Activated CD8-positive, alpha-beta memory T cell treated with anti-CD3 and anti-CD28 coated beads, Interleukin-2, amount 50 U/mL, for 1 hour (primary cell): ENCODE measurements around the gene IFT57.
"Not testable (repeated sequence)": the region's sequence is repeated elsewhere in the genome, so short reads cannot be mapped to it uniquely, and the experiment has no call there.

Source experiments
- DNase-seq: peaks from one replicate; pipeline ENCODE4 v3.0.0-alpha.2; 2020; ENCODE audit errors: extremely low read depth

IFT57 gene, protein sequence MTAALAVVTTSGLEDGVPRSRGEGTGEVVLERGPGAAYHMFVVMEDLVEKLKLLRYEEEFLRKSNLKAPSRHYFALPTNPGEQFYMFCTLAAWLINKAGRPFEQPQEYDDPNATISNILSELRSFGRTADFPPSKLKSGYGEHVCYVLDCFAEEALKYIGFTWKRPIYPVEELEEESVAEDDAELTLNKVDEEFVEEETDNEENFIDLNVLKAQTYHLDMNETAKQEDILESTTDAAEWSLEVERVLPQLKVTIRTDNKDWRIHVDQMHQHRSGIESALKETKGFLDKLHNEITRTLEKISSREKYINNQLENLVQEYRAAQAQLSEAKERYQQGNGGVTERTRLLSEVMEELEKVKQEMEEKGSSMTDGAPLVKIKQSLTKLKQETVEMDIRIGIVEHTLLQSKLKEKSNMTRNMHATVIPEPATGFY

DNA sequence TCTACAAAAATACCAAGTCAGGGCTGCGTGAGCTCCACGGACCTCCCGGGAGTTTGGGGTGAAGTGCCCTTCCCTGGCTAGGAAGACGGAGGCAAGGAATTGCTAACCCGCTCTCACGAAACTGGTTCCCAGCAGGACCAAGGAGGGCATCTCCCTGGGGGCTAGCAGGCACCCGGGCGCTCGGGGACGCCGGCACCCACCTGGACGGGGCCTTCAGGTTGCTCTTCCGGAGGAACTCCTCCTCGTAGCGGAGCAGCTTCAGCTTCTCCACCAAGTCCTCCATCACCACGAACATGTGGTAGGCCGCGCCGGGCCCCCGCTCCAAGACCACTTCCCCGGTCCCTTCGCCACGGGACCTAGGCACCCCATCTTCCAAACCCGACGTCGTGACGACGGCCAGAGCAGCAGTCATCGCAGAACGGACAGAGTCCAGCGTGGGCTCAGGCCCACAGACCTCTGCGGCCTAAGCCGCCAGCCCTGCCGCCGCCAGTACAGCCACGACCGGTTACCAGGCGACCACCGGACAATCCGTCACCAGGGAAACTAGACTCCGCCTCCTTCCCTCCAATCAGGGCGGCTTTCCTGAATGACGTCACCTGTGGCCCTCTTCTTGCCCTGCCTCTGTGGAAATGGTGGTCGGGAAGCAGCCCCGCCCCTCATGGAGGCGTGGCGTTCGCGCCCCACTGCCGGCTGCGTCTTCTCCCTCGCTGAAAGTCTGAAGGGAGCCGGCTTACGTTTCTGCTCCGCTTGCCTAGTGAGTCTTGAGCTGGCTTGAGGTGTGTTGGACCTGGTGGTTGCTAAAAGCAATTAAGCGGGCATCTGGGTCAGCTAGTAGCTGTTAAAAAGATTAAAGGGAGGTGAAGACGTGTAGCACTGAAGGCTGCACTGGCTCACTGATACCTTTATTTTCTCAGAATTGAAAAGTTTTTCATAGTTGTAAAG is at the start of gene IFT57:
IFT57 (minus strand) TSS at position 514 of the 942 bp plus-strand sequence; CDS start at position 412, 102 bp downstream.
- DNase-seq, result peak; percentile 88

DNA sequence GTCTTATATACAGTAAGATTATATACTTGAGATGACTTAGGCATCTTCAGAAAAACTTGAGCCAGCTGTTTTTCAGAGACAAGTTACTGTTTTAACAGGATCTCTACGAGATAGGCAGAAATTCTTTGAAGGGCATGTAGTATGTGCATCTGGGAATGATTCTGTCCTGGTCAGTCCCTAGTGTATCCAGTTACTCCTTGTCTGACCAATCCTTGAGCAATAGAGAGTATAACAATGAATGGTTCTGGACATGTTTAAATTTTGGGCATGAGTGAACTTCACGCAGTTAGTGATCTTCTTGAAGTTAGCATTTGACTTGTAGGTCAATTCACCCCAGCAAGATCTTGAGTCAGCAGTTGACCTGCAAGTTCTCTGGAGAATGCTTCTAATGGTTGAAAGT is 49.4 kb upstream of the IFT57 start:
- no peak for DNase-seq

DNA sequence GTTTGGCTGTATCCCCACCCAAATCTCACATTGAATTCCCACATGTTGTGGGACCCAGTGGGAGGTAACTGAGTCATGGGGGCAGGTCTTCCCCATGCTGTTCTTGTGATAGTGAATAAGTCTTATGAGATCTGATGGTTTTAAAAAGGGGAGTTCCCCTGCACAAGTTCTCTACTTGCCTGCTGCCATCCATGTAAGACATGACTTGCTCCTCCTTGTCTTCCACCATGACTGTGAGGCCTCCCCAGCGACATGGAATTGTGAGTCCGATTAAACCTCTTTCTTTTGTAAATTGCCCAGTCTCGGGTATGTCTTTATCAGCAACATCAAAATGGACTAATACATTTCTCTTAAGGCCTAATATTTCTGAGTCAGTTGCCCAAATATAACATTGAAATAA is 46.0 kb upstream of the IFT57 start:
- DNase-seq, result not testable (repeated sequence)

DNA sequence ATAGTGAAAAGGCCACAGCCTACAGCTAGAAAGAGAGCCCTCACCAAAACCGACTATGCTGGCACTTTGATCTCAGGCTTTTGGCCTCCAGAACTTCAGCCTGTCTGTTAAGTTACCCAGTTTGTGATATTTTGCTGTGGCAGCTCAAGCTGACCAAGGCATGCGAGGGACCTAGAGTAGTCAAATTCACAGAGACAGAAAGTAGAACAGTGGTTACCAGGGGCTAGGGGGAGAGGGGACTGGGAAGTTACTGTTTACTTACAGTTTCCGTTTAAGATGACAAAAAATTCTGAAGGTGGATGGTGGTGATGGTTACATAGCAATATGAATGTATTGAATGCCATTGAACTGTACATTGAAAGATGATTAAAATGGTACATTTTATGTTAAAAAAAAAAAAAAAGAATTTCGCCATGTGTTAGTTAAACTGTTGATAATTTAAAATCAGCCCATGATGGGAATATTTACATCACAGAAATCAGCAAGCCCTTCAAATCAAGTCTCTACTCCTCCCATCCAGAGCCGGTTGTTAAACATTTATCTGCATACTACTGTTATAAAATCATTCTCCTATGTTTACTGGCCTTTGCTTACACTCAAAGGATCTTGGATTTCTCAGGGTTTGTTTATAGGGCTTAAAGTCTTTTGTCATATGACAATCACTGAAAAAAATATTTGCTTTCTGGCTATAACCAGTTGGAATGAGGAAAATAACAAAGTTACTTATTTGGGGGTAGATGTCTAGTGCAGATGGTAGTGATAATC is 42.5 kb upstream of the IFT57 start:
- not testable (repeated sequence) for DNase-seq

DNA sequence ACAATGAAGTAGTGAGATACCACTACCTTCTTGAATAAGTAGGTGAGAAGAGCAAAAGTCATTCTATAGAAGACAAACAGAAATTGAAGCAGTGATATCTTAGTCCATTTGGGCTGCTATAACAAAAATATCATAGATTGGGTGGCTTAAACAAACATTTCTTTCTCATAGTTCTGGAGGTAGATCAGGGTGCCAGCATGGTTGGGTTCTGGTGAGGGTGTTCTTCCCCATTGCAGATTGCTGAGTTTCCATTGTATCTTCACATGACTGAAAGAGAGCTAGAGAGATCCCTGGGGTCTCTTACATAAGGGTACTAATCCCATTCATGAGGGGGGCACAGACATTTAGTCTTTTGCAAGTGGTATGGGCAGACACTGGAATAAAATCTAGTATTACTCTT is 32.9 kb upstream of the IFT57 start:
- no peak for DNase-seq

DNA sequence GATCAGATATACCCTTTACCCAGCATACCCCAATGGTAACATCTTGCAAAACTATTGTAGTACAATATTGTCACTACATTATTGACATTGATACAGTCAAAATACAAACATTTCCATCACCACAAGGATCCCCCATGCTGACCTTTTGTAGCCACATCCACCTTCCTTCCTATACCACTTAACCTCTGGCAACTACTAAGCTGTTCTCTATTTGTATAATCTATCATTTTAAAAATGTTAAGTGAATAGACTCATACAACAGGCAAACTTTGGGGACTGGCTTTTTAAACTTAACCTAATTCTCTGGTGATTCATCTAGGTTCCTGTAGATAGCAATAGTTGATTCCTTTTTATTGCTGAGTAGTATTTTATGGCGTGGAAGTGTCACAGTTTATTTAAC is 29.6 kb upstream of the IFT57 start:
- no peak for DNase-seq

DNA sequence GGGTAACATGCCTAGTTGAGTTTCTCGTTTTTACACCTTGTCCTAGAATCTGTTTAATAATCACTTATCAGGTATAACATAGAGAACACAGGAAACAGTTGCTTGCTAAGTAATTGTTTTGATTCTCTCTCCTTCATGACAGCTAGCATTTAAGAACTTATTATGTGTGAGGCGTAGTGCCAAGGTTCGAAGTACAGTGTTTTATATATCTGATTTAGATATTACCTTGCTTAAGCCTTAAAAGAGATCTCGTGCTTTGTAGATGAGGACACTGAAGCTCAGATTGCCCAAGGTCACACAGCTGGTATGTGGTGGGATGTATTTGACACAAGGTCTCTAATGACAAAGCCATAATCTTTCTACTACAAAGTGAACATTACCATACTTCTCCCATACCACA is 29.0 kb upstream of the IFT57 start:
- DNase-seq, result no peak

DNA sequence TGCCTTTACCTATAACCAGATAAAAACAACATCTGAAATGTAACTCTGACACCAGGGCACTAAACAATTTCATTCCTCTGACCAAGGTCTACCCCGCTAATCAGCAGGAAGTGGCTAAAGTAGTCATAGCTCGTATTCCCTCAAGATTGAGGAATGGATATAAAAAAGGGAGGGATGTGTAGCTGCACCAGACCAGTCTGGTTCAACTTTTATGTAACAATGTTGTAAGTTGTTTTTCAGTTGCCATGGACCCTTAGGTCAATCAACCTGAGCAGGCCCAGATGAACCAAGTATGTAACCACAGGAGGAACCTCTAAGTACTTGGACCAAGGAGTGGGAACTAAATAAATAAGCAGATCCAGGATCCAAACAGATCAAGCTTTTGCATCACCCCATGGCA is 28.4 kb upstream of the IFT57 start:
- DNase-seq, result no peak

DNA sequence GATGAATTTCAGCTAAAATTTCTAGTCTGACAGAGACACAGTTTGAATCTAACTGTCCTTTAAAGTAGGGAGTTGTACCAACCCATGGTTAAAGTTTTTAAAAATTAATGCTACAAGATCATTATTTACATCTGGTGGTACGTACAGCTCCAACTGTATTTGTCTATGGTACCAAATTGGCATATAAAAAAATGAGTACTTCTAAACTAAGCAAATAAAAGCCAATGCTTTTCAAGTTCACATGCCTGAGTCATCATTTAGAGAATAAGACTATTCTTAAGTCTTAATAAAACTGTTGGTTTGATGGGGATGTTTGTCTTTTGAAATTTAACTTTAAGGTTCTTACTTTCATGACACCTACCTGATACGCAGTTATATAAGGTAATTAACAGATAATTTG is 21.0 kb upstream of the IFT57 start:
- DNase-seq, result no peak

DNA sequence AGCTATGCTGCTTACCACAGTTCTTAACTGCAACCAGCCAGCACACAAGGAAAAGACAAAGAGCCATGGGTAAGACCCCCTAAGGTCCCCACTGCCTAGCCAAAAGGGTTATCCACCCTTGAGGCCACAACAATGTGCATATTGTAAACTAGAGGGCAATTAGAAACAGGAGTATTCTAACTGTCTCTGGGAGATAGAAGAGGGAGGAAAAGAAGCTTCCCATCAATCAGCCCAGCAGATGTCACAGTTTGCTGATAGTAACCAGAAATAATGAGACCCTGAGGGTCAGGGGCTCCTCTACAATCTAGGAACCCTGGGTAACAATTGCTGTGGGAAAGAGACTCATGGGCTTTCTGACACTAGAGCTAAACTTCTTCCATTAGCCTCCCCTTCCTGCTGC is 20.6 kb upstream of the IFT57 start:
- DNase-seq, result no peak

DNA sequence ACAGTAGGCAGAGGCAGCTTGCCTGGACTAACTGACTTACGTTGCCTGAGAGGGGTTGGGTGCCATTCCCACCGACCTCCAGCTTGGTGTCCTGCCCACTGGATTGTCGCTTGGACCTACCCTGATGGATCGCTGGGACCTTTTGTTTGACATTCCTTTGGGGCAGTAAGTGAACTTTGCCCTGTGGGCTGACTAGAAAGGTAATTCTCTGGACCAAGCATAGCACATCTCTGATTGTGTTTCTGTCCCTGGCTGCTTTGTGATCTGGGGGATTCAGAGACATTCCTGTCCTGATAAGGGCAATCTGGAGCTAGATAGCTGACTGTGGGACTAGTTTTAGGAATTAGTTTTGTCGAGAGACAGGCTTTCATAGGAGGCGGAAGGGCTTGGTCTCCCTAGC is 19.5 kb upstream of the IFT57 start:
- no peak for DNase-seq

DNA sequence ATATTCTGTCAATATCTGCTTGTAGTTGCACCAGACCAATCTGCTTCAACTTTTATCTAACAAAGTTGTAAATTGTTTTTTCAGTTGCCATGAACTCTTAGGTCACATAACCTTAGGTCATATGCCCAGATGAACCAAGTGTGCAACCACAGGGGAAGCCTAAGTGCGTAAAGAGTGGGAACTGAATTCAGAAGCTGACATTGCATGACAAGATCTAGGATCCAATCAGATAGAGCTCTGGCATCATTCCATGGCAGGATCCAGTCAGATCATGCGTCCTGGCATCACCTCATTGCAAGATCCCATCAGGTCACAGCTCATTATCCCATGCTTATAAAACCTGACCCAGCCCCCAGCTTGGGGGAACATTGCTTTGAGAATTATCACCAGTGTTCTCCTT is 18.9 kb upstream of the IFT57 start:
- no peak for DNase-seq

DNA sequence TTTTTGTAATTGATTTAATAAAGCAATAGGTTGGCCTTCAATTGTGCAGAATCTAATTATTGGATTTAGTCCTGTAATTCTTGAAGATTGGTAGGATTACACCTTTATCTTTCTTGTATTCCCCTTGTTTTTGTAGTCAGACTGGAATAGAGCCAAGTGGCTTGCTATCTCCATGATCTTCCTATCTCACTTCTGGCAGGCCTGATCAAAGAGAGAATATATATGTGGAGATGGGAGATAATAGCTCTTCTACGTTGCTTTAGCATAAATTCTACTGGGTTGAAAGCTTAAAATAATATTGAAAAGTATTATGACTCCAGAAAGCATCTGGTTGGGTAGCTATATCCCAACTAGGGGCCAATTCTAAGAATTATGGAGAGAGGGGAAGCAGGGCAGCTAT is 16.9 kb upstream of the IFT57 start:
- no peak for DNase-seq

DNA sequence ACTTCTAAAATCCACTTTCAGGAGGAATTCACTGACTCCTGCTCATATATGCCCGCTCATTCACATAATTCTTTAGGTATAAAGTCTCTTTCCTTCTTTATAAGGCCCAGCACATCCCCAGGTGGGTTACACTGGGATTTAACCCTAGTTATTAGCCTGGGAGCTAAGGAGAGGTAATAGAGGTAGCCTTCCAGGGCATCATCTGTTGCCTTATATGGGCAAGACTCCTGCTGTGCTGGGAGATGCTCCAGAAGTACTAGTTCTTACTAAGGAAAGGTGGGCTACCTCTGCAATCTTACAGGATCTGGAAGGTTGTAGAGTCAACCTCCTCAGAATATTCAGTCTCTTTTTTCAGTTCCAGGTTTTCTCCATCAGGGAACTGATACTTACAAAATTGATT is 13.1 kb upstream of the IFT57 start:
- no peak for DNase-seq

DNA sequence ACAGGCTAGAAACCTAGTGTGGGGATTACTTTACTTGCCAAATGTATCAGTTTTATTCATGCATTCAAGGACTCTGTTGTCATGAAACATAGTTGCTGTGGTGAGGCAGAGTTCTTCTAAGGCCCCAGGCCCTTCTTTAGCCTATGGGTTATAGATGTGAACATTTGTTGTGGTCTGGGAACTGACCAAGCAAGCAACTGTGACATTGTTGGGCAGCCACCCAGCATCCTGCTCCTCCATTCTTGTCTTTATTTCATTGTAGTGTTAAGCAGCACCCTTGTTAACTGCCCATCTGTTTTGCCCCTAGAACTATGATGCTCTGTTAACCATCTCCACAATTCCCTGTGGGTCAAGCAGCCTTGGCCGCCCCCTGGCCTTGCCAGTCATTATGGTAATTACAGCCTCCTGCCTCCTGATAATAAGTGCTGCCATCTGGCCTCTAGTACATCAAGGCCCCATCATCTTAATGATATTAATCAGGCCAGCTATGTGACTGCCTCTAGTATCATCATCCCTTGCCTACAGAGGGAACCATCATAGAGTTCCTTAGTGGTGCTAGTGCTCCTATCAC is 12.2 kb upstream of the IFT57 start:
- no peak for DNase-seq

DNA sequence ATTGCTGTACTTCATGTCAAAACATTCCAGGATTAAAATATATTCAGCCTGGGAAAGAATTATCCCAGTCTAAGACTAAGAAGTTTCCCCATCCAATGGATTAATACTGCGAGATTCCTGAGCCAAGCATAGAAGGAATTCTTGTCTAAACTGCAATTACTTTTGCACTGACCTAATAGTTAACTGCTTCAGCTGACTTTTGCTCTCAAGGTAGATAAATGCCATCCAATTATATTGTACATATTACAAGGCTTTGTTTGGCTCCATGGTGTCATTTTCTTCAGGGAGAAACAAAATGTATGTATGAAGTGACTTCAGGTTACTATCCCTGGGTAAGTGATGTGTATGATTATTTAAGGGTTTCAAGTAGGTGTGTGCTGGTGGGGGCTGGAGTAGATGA is 6.1 kb upstream of the IFT57 start:
- no peak for DNase-seq

DNA sequence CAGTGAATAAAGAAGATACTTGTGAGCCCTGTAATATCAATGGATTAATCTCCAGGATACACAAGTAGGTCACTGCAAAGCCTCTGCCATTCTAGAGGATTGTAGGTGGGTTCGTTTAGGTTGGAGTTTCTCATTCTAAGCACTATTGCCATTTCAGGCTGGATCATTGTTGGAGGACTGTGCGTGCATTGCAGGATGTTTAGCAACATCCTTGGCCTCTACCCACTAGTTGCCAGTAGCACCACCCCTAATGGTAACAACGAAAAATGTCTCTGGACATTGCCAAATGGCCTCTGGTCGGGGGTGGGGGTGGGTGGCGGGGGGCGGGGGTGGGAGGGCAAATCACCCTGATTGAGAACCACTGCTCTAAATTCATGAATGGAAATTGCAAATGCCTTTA is 4.9 kb upstream of the IFT57 start:
- no peak for DNase-seq

DNA sequence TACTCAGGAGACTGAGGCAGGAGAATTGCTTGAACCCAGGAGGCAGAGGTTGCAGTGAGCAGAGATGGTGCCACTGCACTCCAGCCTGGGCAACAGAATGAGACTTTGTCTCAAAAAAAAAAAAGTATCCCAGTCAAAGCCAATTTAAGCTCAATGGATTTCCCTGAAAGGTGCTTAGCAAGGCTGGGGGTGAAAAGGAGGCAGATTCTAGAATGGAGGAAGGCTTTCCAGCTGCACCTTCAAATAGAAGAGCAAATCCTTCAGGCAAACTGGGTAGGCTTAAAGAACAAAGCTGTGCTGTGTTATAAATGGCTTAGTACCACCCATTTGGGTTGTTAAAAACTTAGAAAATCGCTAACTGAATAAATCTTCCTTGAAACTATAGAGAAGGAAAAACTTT is 3.0 kb upstream of the IFT57 start:
- no peak for DNase-seq

DNA sequence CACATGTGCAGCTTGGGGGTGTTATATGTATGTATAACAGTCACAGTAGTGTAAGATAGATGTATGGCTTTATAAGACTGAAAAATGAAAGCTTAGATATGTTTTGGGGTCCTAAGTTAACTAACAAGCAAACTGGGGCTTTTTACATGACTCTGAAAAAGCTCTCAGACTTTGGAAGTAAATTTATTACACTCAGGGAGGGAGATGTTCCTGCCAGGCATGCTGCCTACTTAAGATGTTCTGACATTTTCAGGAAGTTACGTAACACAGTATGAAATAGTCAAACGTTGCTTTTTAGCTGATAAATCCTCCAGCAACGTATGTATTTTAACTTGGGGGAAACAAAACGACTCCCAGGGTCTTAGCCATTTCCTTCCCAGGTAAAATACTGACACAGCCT is 1.7 kb upstream of the IFT57 start:
- no peak for DNase-seq

DNA sequence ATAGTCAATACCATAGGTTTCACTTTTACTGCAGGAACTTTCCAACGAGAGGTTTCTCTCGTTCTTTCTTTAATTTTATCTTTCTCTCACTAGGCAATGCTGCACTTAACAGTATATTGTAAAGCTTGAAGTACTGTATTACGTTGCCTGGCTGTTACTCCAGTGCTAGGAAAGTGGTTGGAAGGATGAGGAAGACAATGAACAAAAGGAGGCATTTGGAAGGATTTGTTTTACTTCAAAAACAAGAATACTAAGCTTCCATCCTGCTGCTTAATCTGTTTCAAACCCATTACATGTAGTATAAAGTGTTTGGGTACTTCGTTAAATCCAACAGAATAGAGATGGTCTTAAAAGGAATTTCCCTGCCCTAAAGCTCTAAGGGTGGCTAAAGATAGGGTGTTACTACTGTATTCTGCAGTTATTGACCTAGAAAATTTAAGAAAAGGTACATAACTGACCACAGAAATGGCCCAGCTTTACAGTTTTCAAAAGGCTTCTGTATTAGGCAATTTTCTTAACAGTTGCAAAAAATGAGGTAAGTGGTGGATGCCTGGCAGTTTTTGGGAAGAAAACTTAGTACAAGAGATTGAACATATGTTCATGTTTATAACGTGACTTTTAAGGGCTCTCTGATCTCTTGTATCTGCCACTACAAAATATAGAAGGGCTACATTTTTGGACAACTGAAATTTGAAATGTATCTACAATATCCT is 785 bp upstream of the IFT57 start:
- DNase-seq, result no peak

DNA sequence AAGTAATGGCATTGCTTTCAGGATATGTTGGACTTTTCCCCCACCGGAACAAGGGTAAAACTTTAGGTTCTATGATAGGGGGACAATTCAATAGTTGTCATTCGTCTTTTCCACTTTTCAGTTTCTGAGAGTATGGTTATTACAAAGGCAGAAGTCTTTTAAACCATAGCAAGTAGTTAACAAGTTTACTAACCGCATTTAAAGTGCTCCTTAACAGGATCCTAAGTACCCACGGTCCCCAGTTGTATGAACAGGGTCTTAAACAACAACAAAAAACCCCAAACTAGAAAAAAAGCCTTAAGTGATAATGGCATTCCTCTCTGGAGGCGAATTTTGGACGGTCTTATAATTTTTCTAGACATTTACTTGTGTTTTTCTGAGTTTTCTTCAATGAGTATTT is 831 bp downstream of the IFT57 start:
- DNase-seq, result no peak
